Lung (tissue), 4 donors: Measurements from ENCODE around the gene MIP. TPM values are rescaled to one million over a fixed set of nuclear protein-coding genes. Genes with fewer than 3 reads are reported as not detected.

Experiments
- polyA plus RNA-seq, 2 donors: library from polyadenylated mRNA; stranded (reverse); fragments of 200-250 nt; gene quantifications; one replicate each; pipeline ENCODE4 v1.2.1, GENCODE V29; 2013
- total RNA-seq, 2 donors: library from RNA; depleted of rRNA in 1 of 2; stranded (reverse); fragments of >200 nt in 1 of 2; gene quantifications; one replicate each; pipeline ENCODE4 v1.2.1, GENCODE V29; 2014 to 2021
- donor health status: Bipolar disorder and iron deficiency.
- donor health status: healthy.
- donor health status: DM: yes; HTN: yes; CAD: no.

MIP gene
- total and polyA plus RNA-seq, 4 donors = 0.06 to 0.08 TPM; not detected in 2

Other genes with a start within 250 kb of the MIP start
- gene RNF41, start 232.7 kb downstream of the MIP start, total RNA-seq = 10 to 100 TPM; 49.5 to 54.6 TPM
- 10 to 100 TPM; 18.1 to 40.6 TPM for gene RNF41, start 232.7 kb downstream of the MIP start, polyA plus RNA-seq
- gene NABP2, start 230.3 kb downstream of the MIP start, total RNA-seq = 10 to 100 TPM; 11.3 to 31.4 TPM
- gene NABP2, start 230.3 kb downstream of the MIP start, polyA plus RNA-seq = 10 to 100 TPM; 22.1 to 23.8 TPM
- 1 to 10 TPM in 1 of 2 donors, under 1 TPM in 1; 0.71 to 1.1 TPM for gene SLC39A5, start 224.6 kb downstream of the MIP start, total RNA-seq
- under 1 TPM; 0.13 to 0.20 TPM for gene SLC39A5, start 224.6 kb downstream of the MIP start, polyA plus RNA-seq
- gene ANKRD52, start 196.3 kb downstream of the MIP start, total RNA-seq = 10 to 100 TPM; 25.9 to 38.1 TPM
- 1 to 10 TPM; 9.2 to 9.9 TPM for gene ANKRD52, start 196.3 kb downstream of the MIP start, polyA plus RNA-seq
- 10 to 100 TPM in 1 of 2 donors, 1 to 10 TPM in 1; 8.3 to 16.5 TPM for gene COQ10A, start 187.7 kb downstream of the MIP start, total RNA-seq
- 10 to 100 TPM in 1 of 2 donors, 1 to 10 TPM in 1; 5.8 to 18.1 TPM for gene COQ10A, start 187.7 kb downstream of the MIP start, polyA plus RNA-seq
- gene CS, start 154.3 kb downstream of the MIP start, total RNA-seq = 100 to 1,000 TPM; 101 to 204 TPM
- 10 to 100 TPM; 43.1 to 87.9 TPM for gene CS, start 154.3 kb downstream of the MIP start, polyA plus RNA-seq
- gene CNPY2, start 138.7 kb downstream of the MIP start, total RNA-seq = 100 to 1,000 TPM in 1 of 2 donors, 10 to 100 TPM in 1; 38.8 to 125 TPM
- 100 to 1,000 TPM; 128 to 153 TPM for gene CNPY2, start 138.7 kb downstream of the MIP start, polyA plus RNA-seq
- gene PAN2, start 120.7 kb downstream of the MIP start, total RNA-seq = 10 to 100 TPM; 61.4 to 68.2 TPM
- 10 to 100 TPM; 22.4 to 43.0 TPM for gene PAN2, start 120.7 kb downstream of the MIP start, polyA plus RNA-seq
- gene IL23A, start 115.8 kb downstream of the MIP start, total RNA-seq = under 1 TPM; 0.34 to 0.77 TPM
- gene IL23A, start 115.8 kb downstream of the MIP start, polyA plus RNA-seq = 1 to 10 TPM in 1 of 2 donors, under 1 TPM in 1; 0.43 to 4.0 TPM
- gene STAT2, start 94.5 kb downstream of the MIP start, total RNA-seq = 100 to 1,000 TPM; 139 to 218 TPM
- 10 to 100 TPM; 64.8 to 67.2 TPM for gene STAT2, start 94.5 kb downstream of the MIP start, polyA plus RNA-seq
- under 1 TPM in 1 of 2 donors, not detected in 1; 0.12 TPM for gene APOF, start 91.8 kb downstream of the MIP start, total RNA-seq
- not detected for gene APOF, start 91.8 kb downstream of the MIP start, polyA plus RNA-seq
- gene TIMELESS, start 5.2 kb downstream of the MIP start, total RNA-seq = 10 to 100 TPM in 1 of 2 donors, 1 to 10 TPM in 1; 9.9 to 11.2 TPM
- 1 to 10 TPM; 7.3 to 8.1 TPM for gene TIMELESS, start 5.2 kb downstream of the MIP start, polyA plus RNA-seq
- gene SPRYD4, start 13.9 kb upstream of the MIP start, total RNA-seq = 1 to 10 TPM; 2.5 to 3.4 TPM
- 1 to 10 TPM; 2.0 to 2.2 TPM for gene SPRYD4, start 13.9 kb upstream of the MIP start, polyA plus RNA-seq
- gene GLS2, start 33.5 kb upstream of the MIP start, total RNA-seq = 1 to 10 TPM; 2.6 to 4.8 TPM
- 1 to 10 TPM; 1.1 to 4.5 TPM for gene GLS2, start 33.5 kb upstream of the MIP start, polyA plus RNA-seq
- 10 to 100 TPM; 56.3 to 71.0 TPM for gene RBMS2, start 67.2 kb upstream of the MIP start, total RNA-seq
- gene RBMS2, start 67.2 kb upstream of the MIP start, polyA plus RNA-seq = 10 to 100 TPM; 16.3 to 29.1 TPM
- 10 to 100 TPM; 81.4 to 92.0 TPM for gene BAZ2A, start 175.7 kb upstream of the MIP start, total RNA-seq
- gene BAZ2A, start 175.7 kb upstream of the MIP start, polyA plus RNA-seq = 10 to 100 TPM; 31.3 to 39.6 TPM
- 100 to 1,000 TPM; 249 to 529 TPM for gene ATP5F1B, start 191.3 kb upstream of the MIP start, total RNA-seq
- 100 to 1,000 TPM; 216 to 537 TPM for gene ATP5F1B, start 191.3 kb upstream of the MIP start, polyA plus RNA-seq
- gene PTGES3, start 233.6 kb upstream of the MIP start, total RNA-seq = 100 to 1,000 TPM; 155 to 180 TPM
- gene PTGES3, start 233.6 kb upstream of the MIP start, polyA plus RNA-seq = 100 to 1,000 TPM in 1 of 2 donors, 10 to 100 TPM in 1; 88.6 to 149 TPM